Suprapubic skin (tissue), 4 donors: ENCODE results near the gene MINDY3. TPM values are rescaled to one million over a fixed set of nuclear protein-coding genes. Genes with fewer than 3 reads are reported as not detected.

Source experiments
- DNase-seq, 2 donors: peaks; one replicate each; pipeline ENCODE4 v3.0.0-alpha.2; 2019; ENCODE audit warnings: low spot score in 2 of 2
- H3K27ac ChIP-seq: fragments of 200-600 bp; sonication (generic); one replicate; pipeline ENCODE4 v1.5.1; 2019
- H3K27me3 ChIP-seq: fragments of 200-600 bp; sonication (generic); one replicate; pipeline ENCODE4 v1.5.1; 2019
- H3K36me3 ChIP-seq: fragments of 200-600 bp; sonication (generic); one replicate; pipeline ENCODE4 v1.5.1; 2019
- H3K4me1 ChIP-seq: fragments of 200-600 bp; sonication (generic); one replicate; pipeline ENCODE4 v1.5.1; 2019
- H3K4me3 ChIP-seq: fragments of 200-600 bp; sonication (generic); one replicate; pipeline ENCODE4 v1.5.1; 2019; ENCODE audit warnings: mild to moderate bottlenecking
- H3K9me3 ChIP-seq: fragments of 200-600 bp; sonication (generic); one replicate; pipeline ENCODE4 v1.5.1; 2019
- CTCF ChIP-seq, 2 donors: fragments of 200-600 bp in 1 of 2; fragments of 450-650 bp in 1 of 2; sonication (generic) in 1 of 2; IDR thresholded peaks; one replicate each; pipeline ENCODE4 v1.5.1; 2016 to 2019; ENCODE audit warnings: antibody characterized with exemption in 2 of 2, mild to moderate bottlenecking in 1 of 2, moderate library complexity in 1 of 2
- EP300 ChIP-seq: sonication (generic); formaldehyde crosslinking; IDR thresholded peaks from one replicate; pipeline ENCODE4 v1.6.1; 2017; ENCODE audit warnings: antibody characterized with exemption
- POLR2A ChIP-seq, 2 donors: fragments of 450-650 bp; IDR thresholded peaks; one replicate each; pipeline ENCODE4 v1.6.1; 2017; ENCODE audit warnings: antibody characterized with exemption in 2 of 2, mild to moderate bottlenecking in 2 of 2, moderate library complexity in 2 of 2
- POLR2AphosphoS5 ChIP-seq, 3 donors: sonication (generic); formaldehyde crosslinking; IDR thresholded peaks; one replicate each; pipeline ENCODE4 v1.6.1; 2017; ENCODE audit warnings: antibody characterized with exemption in 3 of 3
- WGBS: methylation state at CpG from one replicate; pipeline ENCODE4 v1.1.5; 2018; 5-methylcytosine and 5-hydroxymethylcytosine counted together
- total RNA-seq, 4 donors: library from RNA; depleted of rRNA; stranded (reverse); fragments of >200 nt; gene quantifications; one replicate each; pipeline ENCODE4 v1.1.0, GENCODE V29; 2016

The MINDY3 gene
- total RNA-seq, 4 donors from 2014 or later = 18.9 to 37.8 (median 24.9) TPM

- peaks cover 19% of the 10 kb centered on the region for H3K4me1 ChIP-seq
- no peak overlapping the region for H3K27ac ChIP-seq
- DNase-seq = no peak
- no peak for TF ChIP-seq EP300
- no peak for TF ChIP-seq POLR2AphosphoS5 (IDR thresholded peaks at IDR 0.05)
- TF ChIP-seq CTCF (IDR thresholded peaks at IDR 0.05) = no peak
- TF ChIP-seq POLR2A (IDR thresholded peaks at IDR 0.05) = no peak
- H3K27me3 ChIP-seq = peaks cover 64% of the 10 kb centered on the region
- no peaks in the 10 kb centered on the region for H3K9me3 ChIP-seq
- no peaks in the 10 kb centered on the region for H3K36me3 ChIP-seq
- H3K4me3 ChIP-seq = no peak overlapping the region
- 94% methylated on average over 1 of the region's 1 CpG for WGBS
These were observed 3.0 kb upstream of the MINDY3 start for GRCh38 chr10:15863323-15863722.

- peak overlapping the region; percentile 97 for H3K4me3 ChIP-seq
- H3K36me3 ChIP-seq = no peaks in the 10 kb centered on the region
- WGBS = 43% methylated on average over 8 of the region's 8 CpGs
- DNase-seq = no peak
- no peak for TF ChIP-seq POLR2AphosphoS5 (IDR thresholded peaks at IDR 0.05)
- no peak for TF ChIP-seq CTCF (IDR thresholded peaks at IDR 0.05)
- TF ChIP-seq EP300 = no peak
- no peak for TF ChIP-seq POLR2A (IDR thresholded peaks at IDR 0.05)
- peaks cover 44% of the 10 kb centered on the region for H3K4me1 ChIP-seq
- H3K9me3 ChIP-seq = no peaks in the 10 kb centered on the region
- H3K27ac ChIP-seq = peak overlapping the region; percentile 77
- H3K27me3 ChIP-seq = peaks cover 39% of the 10 kb centered on the region
These were observed 440 bp upstream of the MINDY3 start for GRCh38 chr10:15860692-15861201.

GRCh38 chr10:15859509-15859905 is 800 bp downstream of the MINDY3 start:
- H3K9me3 ChIP-seq = no peaks in the 10 kb centered on the region
- no peak for TF ChIP-seq POLR2A (IDR thresholded peaks at IDR 0.05)
- TF ChIP-seq POLR2AphosphoS5 (IDR thresholded peaks at IDR 0.05) = no peak
- TF ChIP-seq EP300 = no peak
- no peak for TF ChIP-seq CTCF (IDR thresholded peaks at IDR 0.05)
- peak overlapping the region; percentile 97 for H3K4me3 ChIP-seq
- H3K36me3 ChIP-seq = no peaks in the 10 kb centered on the region
- 13% methylated on average over 10 of the region's 10 CpGs for WGBS
- H3K4me1 ChIP-seq = peaks cover 44% of the 10 kb centered on the region
- peak overlapping the region; percentile 77 for H3K27ac ChIP-seq
- DNase-seq = no peak
- peaks cover 26% of the 10 kb centered on the region for H3K27me3 ChIP-seq

- Histone ChIP-seq H3K4me1 (peaks cover 44% of the 10 kb centered on the region), H3K27me3 (peaks cover 21% of the 10 kb centered on the region), H3K36me3 (no peaks in the 10 kb centered on the region), H3K27ac (no peak overlapping the region), H3K4me3 (peak overlapping the region; percentile 97), H3K9me3 (no peaks in the 10 kb centered on the region)
- WGBS = 74% methylated on average over 7 of the region's 7 CpGs
- TF ChIP-seq EP300 (no peak), CTCF (IDR thresholded peaks at IDR 0.05) (no peak), POLR2A (IDR thresholded peaks at IDR 0.05) (no peak), POLR2AphosphoS5 (IDR thresholded peaks at IDR 0.05) (no peak)
- DNase-seq = no peak
These were observed 1.4 kb downstream of the MINDY3 start for GRCh38 chr10:15858861-15859281.

GRCh38 chr10:15857107-15857575 is 3.2 kb downstream of the MINDY3 start:
- TF ChIP-seq POLR2A (IDR thresholded peaks at IDR 0.05) (no peak), EP300 (no peak)
- Histone ChIP-seq H3K4me3 (no peak overlapping the region), H3K27me3 (peaks cover 4% of the 10 kb centered on the region), H3K27ac (no peak overlapping the region), H3K9me3 (no peaks in the 10 kb centered on the region), H3K36me3 (no peaks in the 10 kb centered on the region), H3K4me1 (peaks cover 44% of the 10 kb centered on the region)
- no peak for DNase-seq
- WGBS = 66% methylated on average over 2 of the region's 2 CpGs
